ENCODE measurements around the gene HOXC9. TPM values are rescaled to one million over a fixed set of nuclear protein-coding genes. Genes with fewer than 3 reads are reported as not detected.

The HOXC9 gene
- total and polyA plus RNA-seq, 2 of the 4 experiments (the other 2 are of a cell fraction): 0.26 TPM; not detected in 1

DNA sequence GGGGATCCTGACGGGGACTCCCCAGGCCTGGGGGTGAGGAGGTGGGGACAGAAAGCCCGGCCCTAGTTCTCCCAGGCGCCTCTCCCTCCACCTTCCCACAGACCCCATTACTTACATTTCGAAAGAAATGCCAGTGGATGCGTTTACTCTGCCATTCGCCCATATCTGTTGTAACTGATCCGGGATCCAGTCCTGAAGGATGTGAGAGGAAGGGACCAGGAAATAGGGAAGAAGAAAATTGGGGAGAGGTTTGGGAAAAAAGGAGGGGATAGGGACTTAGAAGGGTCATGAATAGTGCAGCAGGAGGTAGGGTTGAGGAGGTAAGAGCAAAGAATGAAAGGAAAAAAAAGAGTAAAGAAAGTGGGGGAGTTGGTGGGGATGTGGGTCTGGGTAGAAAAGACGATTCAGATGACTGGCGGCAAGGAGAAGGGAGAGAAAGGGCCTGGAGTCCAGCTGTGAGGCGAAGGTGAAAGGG is 44.1 kb upstream of the HOXC9 start:
- POLR2A ChIA-PET (ENCODE audit: unreplicated experiment): no interaction called here
- H3K23ac ChIP-seq (ENCODE audit: low read depth, low read length): no peak overlapping the region
- WGBS, 2 experiments (ENCODE audit: extremely low coverage in 2 of 2, insufficient read length in 1 of 2): 3 to 100% methylated on average over 1 to 3 of the region's 10 CpGs

More for the DNA sequence above, 44.1 kb upstream of the HOXC9 start:
- no peak overlapping the region for H2BK15ac ChIP-seq (ENCODE audit: low read depth, low read length)
- CTCF ChIA-PET: no interaction called here
- no peaks in the 10 kb centered on the region for H3K4me1 ChIP-seq (ENCODE audit: control insufficient read depth, insufficient read depth, low read length)
- no peaks in the 10 kb centered on the region for H4K20me1 ChIP-seq (ENCODE audit: insufficient read depth, low read length)
- no peak overlapping the region for H3K4me2 ChIP-seq (ENCODE audit: low read depth, low read length)
- H3K18ac ChIP-seq (ENCODE audit: low read depth, low read length): no peak overlapping the region
- no peak overlapping the region for H3K14ac ChIP-seq (replicated peaks; ENCODE audit: low read depth, low read length)
- no peak overlapping the region for H2BK120ac ChIP-seq (ENCODE audit: low read depth, low read length)
- H3K56ac ChIP-seq (ENCODE audit: extremely low read depth, insufficient read depth, low read length): no peak overlapping the region
- peaks cover 96% of the 10 kb centered on the region for H3K27me3 ChIP-seq (ENCODE audit: control insufficient read depth, insufficient read depth, low read length)
- H2BK20ac ChIP-seq (ENCODE audit: low read depth, low read length): no peak overlapping the region
- no peak overlapping the region for H3K4me3 ChIP-seq (ENCODE audit: insufficient read depth, low read depth, low read length)
- H2AK9ac ChIP-seq (replicated peaks; ENCODE audit: low read depth, low read length, poor library complexity): no peak overlapping the region
- no peak overlapping the region for H4K5ac ChIP-seq (ENCODE audit: low read depth, low read length)
- in situ Hi-C loops (cut with MboI; ENCODE audit: low sequenced_read_pairs) (no loop called here), dilution Hi-C loops (cut with HindIII; ENCODE audit: low sequenced_read_pairs, unreplicated experiment) (no loop called here), intact Hi-C loops (cut with micrococcal nuclease) (no loop called here)
- H3K9ac ChIP-seq (ENCODE audit: low read depth, low read length): no peak overlapping the region
- no peak overlapping the region for H3K27ac ChIP-seq (ENCODE audit: insufficient read depth, low read length)
- H3K9me3 ChIP-seq (ENCODE audit: control insufficient read depth, insufficient read depth, low read length): peaks cover 4% of the 10 kb centered on the region
- no peak overlapping the region for H2BK5ac ChIP-seq (ENCODE audit: low read depth, low read length, poor library complexity, severe bottlenecking)
- H3K9me1 ChIP-seq (ENCODE audit: insufficient read depth, low read length): no peaks in the 10 kb centered on the region
- no peak overlapping the region for H3K4ac ChIP-seq (ENCODE audit: low read depth, low read length)
- no peak for ATAC-seq (ENCODE audit: low read depth)
- H3K79me1 ChIP-seq (ENCODE audit: low read depth in 1 of 2, low read length in 2 of 2): no peaks in the 10 kb centered on the region
- BruUV-seq (replicated peaks): no TSS peak
- H3K36me3 ChIP-seq (ENCODE audit: control insufficient read depth, insufficient read depth, low read length): no peaks in the 10 kb centered on the region
- DNase-seq: no peak
- TF ChIP-seq, protein P1, sequence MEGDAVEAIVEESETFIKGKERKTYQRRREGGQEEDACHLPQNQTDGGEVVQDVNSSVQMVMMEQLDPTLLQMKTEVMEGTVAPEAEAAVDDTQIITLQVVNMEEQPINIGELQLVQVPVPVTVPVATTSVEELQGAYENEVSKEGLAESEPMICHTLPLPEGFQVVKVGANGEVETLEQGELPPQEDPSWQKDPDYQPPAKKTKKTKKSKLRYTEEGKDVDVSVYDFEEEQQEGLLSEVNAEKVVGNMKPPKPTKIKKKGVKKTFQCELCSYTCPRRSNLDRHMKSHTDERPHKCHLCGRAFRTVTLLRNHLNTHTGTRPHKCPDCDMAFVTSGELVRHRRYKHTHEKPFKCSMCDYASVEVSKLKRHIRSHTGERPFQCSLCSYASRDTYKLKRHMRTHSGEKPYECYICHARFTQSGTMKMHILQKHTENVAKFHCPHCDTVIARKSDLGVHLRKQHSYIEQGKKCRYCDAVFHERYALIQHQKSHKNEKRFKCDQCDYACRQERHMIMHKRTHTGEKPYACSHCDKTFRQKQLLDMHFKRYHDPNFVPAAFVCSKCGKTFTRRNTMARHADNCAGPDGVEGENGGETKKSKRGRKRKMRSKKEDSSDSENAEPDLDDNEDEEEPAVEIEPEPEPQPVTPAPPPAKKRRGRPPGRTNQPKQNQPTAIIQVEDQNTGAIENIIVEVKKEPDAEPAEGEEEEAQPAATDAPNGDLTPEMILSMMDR (conservative IDR thresholded peaks at IDR 0.05; ENCODE audit: low read depth, low read length): no peak
- TF ChIP-seq POLR2A (IDR thresholded peaks at IDR 0.05; ENCODE audit: low read depth, low read length) (no peak), FOS (IDR thresholded peaks at IDR 0.05; ENCODE audit: low read depth, low read length) (no peak), MAZ (IDR thresholded peaks at IDR 0.05; ENCODE audit: borderline replicate concordance, low read depth, low read length) (no peak), SMC3 (IDR thresholded peaks at IDR 0.05; ENCODE audit: low read depth, low read length) (no peak), CEBPB (IDR thresholded peaks at IDR 0.05; ENCODE audit: low read depth, low read length) (no peak), BHLHE40 (IDR thresholded peaks at IDR 0.05; ENCODE audit: low read depth, low read length) (no peak)
- H4K8ac ChIP-seq (ENCODE audit: low read depth in 2 of 2, low read length in 2 of 2): no peak overlapping the region
- H2AFZ ChIP-seq (replicated peaks; ENCODE audit: low read length, poor library complexity): no peak overlapping the region
- H2AK5ac ChIP-seq (ENCODE audit: low read depth, low read length): no peak overlapping the region
- H4K91ac ChIP-seq (ENCODE audit: insufficient read depth, low read depth, low read length): no peak overlapping the region
